WTC11 (cell line): Measurements from ENCODE around the gene KRTAP5-3. TPM values are rescaled to one million over a fixed set of nuclear protein-coding genes. Genes with fewer than 3 reads are reported as not detected.

Experiments
- ATAC-seq: fragments of 200-7000 bp; cut with Tn5 transposase; 2 replicates; pipeline ENCODE4 v1.10.0; 2021; ENCODE audit warnings: mild to moderate bottlenecking, moderate library complexity
- CTCF ChIA-PET: fragments of 300-600 bp; sonication (Branson Sonifier 250); formaldehyde crosslinking; loops from one replicate; lab custom pipeline; 2021; ENCODE audit warnings: antibody characterized with exemption; lab: Charles Lee
- POLR2A ChIA-PET: fragments of 350-600 bp; sonication (Branson Sonifier 250); formaldehyde crosslinking; loops from one replicate; lab custom pipeline; 2021; ENCODE audit warnings: antibody characterized with exemption; lab: Charles Lee
- DNase-seq: peaks from one replicate; pipeline ENCODE4 v3.0.0; 2021; ENCODE audit warnings: low spot score
- H3K27ac Mint-ChIP-seq: 2 replicates; pipeline ENCODE4 v1.8.0; 2021; ENCODE audit warnings: mixed read lengths
- H3K27me3 Mint-ChIP-seq: 2 replicates; pipeline ENCODE4 v1.8.0; 2021; ENCODE audit warnings: low read depth, mild to moderate bottlenecking, moderate library complexity, mixed read lengths
- H3K36me3 Mint-ChIP-seq: 2 replicates; pipeline ENCODE4 v1.8.0; 2021; ENCODE audit warnings: mixed read lengths
- H3K4me1 Mint-ChIP-seq: 2 replicates; pipeline ENCODE4 v1.8.0; 2022; ENCODE audit warnings: mixed read lengths
- H3K4me3 Mint-ChIP-seq: 2 replicates; pipeline ENCODE4 v1.8.0; 2021; ENCODE audit warnings: mild to moderate bottlenecking, moderate library complexity, mixed read lengths
- H3K9me3 Mint-ChIP-seq: 2 replicates; pipeline ENCODE4 v1.8.0; 2021; ENCODE audit warnings: mixed read lengths
- CBFB ChIP-seq: sonication (generic); formaldehyde crosslinking; IDR thresholded peaks from 2 replicates; pipeline ENCODE4 v1.8.1; 2022; ENCODE audit warnings: mild to moderate bottlenecking, low read depth, missing genetic modification reagents
- CREM ChIP-seq: sonication (generic); formaldehyde crosslinking; IDR thresholded peaks from 2 replicates; pipeline ENCODE4 v1.8.1; 2022; ENCODE audit warnings: mild to moderate bottlenecking, missing genetic modification reagents, moderate library complexity
- ELF4 ChIP-seq: sonication (generic); formaldehyde crosslinking; IDR thresholded peaks from 2 replicates; pipeline ENCODE4 v1.8.1; 2022; ENCODE audit warnings: low read depth, mild to moderate bottlenecking, moderate library complexity, missing genetic modification reagents
- HMGA2 ChIP-seq: fragments of 250-450 bp; sonication (Bioruptor Pico); IDR thresholded peaks from 2 replicates; pipeline ENCODE4 v1.4.0; 2021; ENCODE audit warnings: mild to moderate bottlenecking, moderate library complexity
- JAZF1 ChIP-seq: fragments of 250-450 bp; sonication (Bioruptor Pico); IDR thresholded peaks from 2 replicates; pipeline ENCODE4 v1.9.0; 2021; ENCODE audit warnings: moderate library complexity, mild to moderate bottlenecking, inconsistent platforms
- MLX ChIP-seq: sonication (generic); formaldehyde crosslinking; IDR thresholded peaks from 2 replicates; pipeline ENCODE4 v1.8.1; 2023; ENCODE audit warnings: mild to moderate bottlenecking, missing genetic modification reagents, moderate library complexity
- MYBL2 ChIP-seq: sonication (generic); formaldehyde crosslinking; IDR thresholded peaks from 2 replicates; pipeline ENCODE4 v1.8.1; 2023; ENCODE audit warnings: mild to moderate bottlenecking, moderate library complexity, missing genetic modification reagents
- NR1H2 ChIP-seq: sonication (generic); formaldehyde crosslinking; IDR thresholded peaks from 2 replicates; pipeline ENCODE4 v1.9.0; 2021; ENCODE audit warnings: mild to moderate bottlenecking, moderate library complexity, missing genetic modification reagents
- NR2C2 ChIP-seq: sonication (generic); formaldehyde crosslinking; IDR thresholded peaks from 2 replicates; pipeline ENCODE4 v1.8.0; 2022; ENCODE audit warnings: mild to moderate bottlenecking, missing genetic modification reagents
- NR3C1 ChIP-seq: sonication (generic); formaldehyde crosslinking; conservative IDR thresholded peaks from 2 replicates; pipeline ENCODE4 v1.8.1; 2023; ENCODE audit warnings: low read depth, mild to moderate bottlenecking, missing genetic modification reagents
- PRRX2 ChIP-seq: fragments of 250-450 bp; sonication (Bioruptor Pico); IDR thresholded peaks from 2 replicates; pipeline ENCODE4 v1.8.0; 2021; ENCODE audit warnings: mild to moderate bottlenecking
- USF2 ChIP-seq: sonication (generic); formaldehyde crosslinking; IDR thresholded peaks from 2 replicates; pipeline ENCODE4 v1.8.1; 2023; ENCODE audit warnings: mild to moderate bottlenecking, missing genetic modification reagents, moderate library complexity
- ZBTB21 ChIP-seq: sonication (generic); formaldehyde crosslinking; IDR thresholded peaks from 2 replicates; pipeline ENCODE4 v1.8.1; 2023; ENCODE audit warnings: mild to moderate bottlenecking, missing genetic modification reagents, borderline replicate concordance
- ZNF138 ChIP-seq: sonication (generic); formaldehyde crosslinking; conservative IDR thresholded peaks from 2 replicates; pipeline ENCODE4 v1.8.1; 2022; ENCODE audit warnings: mild to moderate bottlenecking, moderate library complexity, missing genetic modification reagents
- ZNF263 ChIP-seq: sonication (generic); formaldehyde crosslinking; IDR thresholded peaks from 2 replicates; pipeline ENCODE4 v1.8.1; 2022; ENCODE audit warnings: low read depth, mild to moderate bottlenecking, moderate library complexity, missing genetic modification reagents
- ZNF317 ChIP-seq: sonication (generic); formaldehyde crosslinking; IDR thresholded peaks from 2 replicates; pipeline ENCODE4 v1.8.1; 2023; ENCODE audit warnings: low read depth, mild to moderate bottlenecking, moderate library complexity, missing genetic modification reagents, borderline replicate concordance
- ZNF512 ChIP-seq: sonication (generic); formaldehyde crosslinking; IDR thresholded peaks from 2 replicates; pipeline ENCODE4 v1.8.1; 2022; ENCODE audit warnings: missing genetic modification reagents, borderline replicate concordance
- total RNA-seq: library from RNA; stranded (reverse); gene quantifications from 3 replicates; pipeline ENCODE4 v1.2.3, GENCODE V29; 2021
- TF ChIP-seq, protein P1 (sequence below): fragments of 250-450 bp; sonication (Bioruptor Pico); conservative IDR thresholded peaks from 2 replicates; pipeline ENCODE4 v1.9.0; 2021; ENCODE audit warnings: mild to moderate bottlenecking
- TF ChIP-seq, protein P2 (sequence below): sonication (generic); formaldehyde crosslinking; IDR thresholded peaks from 2 replicates; pipeline ENCODE4 v1.8.0; 2022; ENCODE audit warnings: mild to moderate bottlenecking, missing genetic modification reagents
- TF ChIP-seq, protein P3 (sequence below): sonication (generic); formaldehyde crosslinking; conservative IDR thresholded peaks from 2 replicates; pipeline ENCODE4 v1.8.1; 2023; ENCODE audit warnings: mild to moderate bottlenecking, low read depth, missing genetic modification reagents, moderate library complexity

The KRTAP5-3 gene
- total RNA-seq, 1 experiment from 2014 or later = not detected

GRCh38 chr11:1652026-1652425 lies 43.8 kb upstream of the KRTAP5-3 start (continued):
- TF ChIP-seq, protein P1, sequence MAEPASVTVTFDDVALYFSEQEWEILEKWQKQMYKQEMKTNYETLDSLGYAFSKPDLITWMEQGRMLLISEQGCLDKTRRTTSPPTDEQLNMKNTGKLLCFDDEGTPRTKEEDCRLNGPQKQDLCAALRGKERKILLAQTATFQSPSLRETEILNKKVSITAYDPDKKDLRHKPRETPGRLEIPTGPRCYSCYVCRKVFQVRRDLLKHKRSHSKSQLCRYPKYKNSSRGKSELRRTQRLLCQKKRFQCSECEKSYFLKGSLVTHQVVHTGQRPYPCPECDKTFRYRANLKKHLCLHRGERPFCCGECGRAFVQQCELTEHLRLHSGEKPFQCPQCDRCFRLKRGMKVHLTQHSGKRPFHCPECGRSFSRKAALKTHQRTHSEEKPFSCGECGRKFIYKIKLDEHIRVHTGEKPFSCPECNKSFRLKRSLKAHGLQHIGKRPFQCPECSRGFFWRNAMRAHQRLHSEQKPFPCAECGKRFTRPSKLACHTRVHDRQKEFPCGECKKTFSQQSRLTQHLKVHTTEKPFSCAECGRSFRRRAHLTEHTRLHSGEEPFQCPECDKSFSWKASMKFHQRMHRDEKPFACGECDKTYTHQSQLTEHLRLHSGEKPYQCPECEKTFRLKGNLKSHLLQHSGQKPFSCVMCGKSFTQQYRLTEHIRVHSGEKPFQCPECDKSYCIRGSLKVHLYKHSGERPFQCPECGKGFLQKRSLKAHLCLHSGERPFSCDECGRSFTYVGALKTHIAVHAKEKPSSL = no peak
- no peak for TF ChIP-seq ZNF512 (CRISPR knock-in tag)
- no peak for TF ChIP-seq JAZF1 (CRISPR knock-in tag)
- no peak for TF ChIP-seq MLX (CRISPR knock-in tag)

DNA sequence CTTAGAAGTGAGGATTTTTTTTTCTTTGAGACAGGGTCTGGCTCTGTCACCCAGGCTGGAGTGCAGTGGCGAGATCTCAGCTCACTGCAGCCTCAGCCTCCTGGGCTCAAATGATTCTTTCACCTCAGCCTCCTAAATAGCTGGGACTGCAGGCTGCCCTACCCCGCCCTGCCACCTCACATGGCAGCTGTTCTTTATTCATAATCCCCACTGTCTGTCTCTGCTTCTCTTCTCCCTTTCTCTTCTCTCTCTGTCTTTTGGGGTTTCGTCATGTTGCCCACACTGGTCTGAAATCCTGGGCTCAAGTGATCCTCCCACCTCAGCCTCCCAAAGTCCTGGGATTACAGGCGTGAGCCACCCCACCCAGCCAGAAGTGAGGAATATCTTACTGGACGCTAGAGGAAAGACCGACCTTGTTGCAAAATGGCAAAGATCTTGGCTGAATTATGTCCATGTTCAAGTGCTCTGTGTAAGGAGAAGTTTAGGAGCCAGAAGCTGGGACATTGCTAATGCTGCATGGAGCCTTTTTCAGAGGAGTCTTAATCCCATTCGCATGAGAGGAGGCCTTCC lies 43.2 kb upstream of the KRTAP5-3 start:
- TF ChIP-seq CREM (CRISPR knock-in tag) (no peak), NR1H2 (no peak), PRRX2 (CRISPR knock-in tag) (no peak), ZNF138 (CRISPR knock-in tag) (no peak), MYBL2 (CRISPR knock-in tag) (no peak)
- TF ChIP-seq, all 79 proteins: peak for 0
- H3K4me1 Mint-ChIP-seq = no peaks in the 10 kb centered on the region
- ChIA-PET POLR2A (no interaction called here), CTCF (interaction anchor here (0.6 to 3.8 kb wide), 7 partner anchors 11 to 1421 kb away, joined by 3 to 57 read pairs (median 24); no protein-coding TSS in a partner anchor)
- DNase-seq = no peak
- H3K36me3 Mint-ChIP-seq = no peaks in the 10 kb centered on the region
- H3K27ac Mint-ChIP-seq = no peak overlapping the region
- no peak overlapping the region for H3K4me3 Mint-ChIP-seq
- peaks cover 17% of the 10 kb centered on the region for H3K27me3 Mint-ChIP-seq
- H3K9me3 Mint-ChIP-seq = no peaks in the 10 kb centered on the region
- no peak for ATAC-seq

DNA sequence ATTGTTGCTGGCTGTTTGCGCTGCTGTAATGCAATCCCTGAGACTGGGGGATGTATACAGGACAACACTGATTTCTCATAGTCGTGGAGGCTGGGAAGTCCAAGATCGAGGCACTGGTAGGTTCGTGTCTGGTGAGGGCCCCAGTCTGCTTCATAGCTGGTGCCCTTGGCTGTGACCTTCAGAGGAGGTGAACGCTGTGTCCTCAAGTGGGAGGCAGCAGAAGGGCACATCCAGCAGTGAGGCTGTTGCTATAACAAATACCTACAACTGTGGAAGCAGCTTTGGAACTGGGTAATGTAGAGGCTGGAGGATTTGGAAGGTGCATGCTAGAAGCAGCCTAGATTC lies 42.6 kb upstream of the KRTAP5-3 start:
- H3K4me1 Mint-ChIP-seq = no peaks in the 10 kb centered on the region
- ChIA-PET POLR2A (no interaction called here), CTCF (interaction anchor here (0.6 to 3.8 kb wide), 7 partner anchors 10 to 1421 kb away, joined by 3 to 57 read pairs (median 3); no protein-coding TSS in a partner anchor)
- no peaks in the 10 kb centered on the region for H3K36me3 Mint-ChIP-seq
- H3K27me3 Mint-ChIP-seq = peaks cover 17% of the 10 kb centered on the region
- ATAC-seq (no peak), DNase-seq (no peak)
- H3K27ac Mint-ChIP-seq = no peak overlapping the region
- no peak overlapping the region for H3K4me3 Mint-ChIP-seq
- H3K9me3 Mint-ChIP-seq = no peaks in the 10 kb centered on the region
- TF ChIP-seq HMGA2 (CRISPR knock-in tag) = no peak
- no peak for TF ChIP-seq ZBTB21 (CRISPR knock-in tag)
- TF ChIP-seq USF2 (CRISPR knock-in tag) = no peak
- TF ChIP-seq ZNF512 (CRISPR knock-in tag) = no peak
- TF ChIP-seq ZNF263 (CRISPR knock-in tag) = no peak
- TF ChIP-seq JAZF1 (CRISPR knock-in tag) = no peak
- TF ChIP-seq CBFB (CRISPR knock-in tag) = no peak
- TF ChIP-seq, protein P2, sequence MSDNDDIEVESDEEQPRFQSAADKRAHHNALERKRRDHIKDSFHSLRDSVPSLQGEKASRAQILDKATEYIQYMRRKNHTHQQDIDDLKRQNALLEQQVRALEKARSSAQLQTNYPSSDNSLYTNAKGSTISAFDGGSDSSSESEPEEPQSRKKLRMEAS = no peak
- no peak for TF ChIP-seq NR2C2 (CRISPR knock-in tag)
- no peak for TF ChIP-seq ELF4
- TF ChIP-seq, protein P3, sequence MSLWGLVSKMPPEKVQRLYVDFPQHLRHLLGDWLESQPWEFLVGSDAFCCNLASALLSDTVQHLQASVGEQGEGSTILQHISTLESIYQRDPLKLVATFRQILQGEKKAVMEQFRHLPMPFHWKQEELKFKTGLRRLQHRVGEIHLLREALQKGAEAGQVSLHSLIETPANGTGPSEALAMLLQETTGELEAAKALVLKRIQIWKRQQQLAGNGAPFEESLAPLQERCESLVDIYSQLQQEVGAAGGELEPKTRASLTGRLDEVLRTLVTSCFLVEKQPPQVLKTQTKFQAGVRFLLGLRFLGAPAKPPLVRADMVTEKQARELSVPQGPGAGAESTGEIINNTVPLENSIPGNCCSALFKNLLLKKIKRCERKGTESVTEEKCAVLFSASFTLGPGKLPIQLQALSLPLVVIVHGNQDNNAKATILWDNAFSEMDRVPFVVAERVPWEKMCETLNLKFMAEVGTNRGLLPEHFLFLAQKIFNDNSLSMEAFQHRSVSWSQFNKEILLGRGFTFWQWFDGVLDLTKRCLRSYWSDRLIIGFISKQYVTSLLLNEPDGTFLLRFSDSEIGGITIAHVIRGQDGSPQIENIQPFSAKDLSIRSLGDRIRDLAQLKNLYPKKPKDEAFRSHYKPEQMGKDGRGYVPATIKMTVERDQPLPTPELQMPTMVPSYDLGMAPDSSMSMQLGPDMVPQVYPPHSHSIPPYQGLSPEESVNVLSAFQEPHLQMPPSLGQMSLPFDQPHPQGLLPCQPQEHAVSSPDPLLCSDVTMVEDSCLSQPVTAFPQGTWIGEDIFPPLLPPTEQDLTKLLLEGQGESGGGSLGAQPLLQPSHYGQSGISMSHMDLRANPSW (CRISPR knock-in tag) = no peak
- TF ChIP-seq NR3C1 (CRISPR knock-in tag) = no peak
- TF ChIP-seq ZNF317 (CRISPR knock-in tag) = no peak
